GM18870 (cell line): Measurements from ENCODE around the gene TMPO.
A peak's percentile ranks its signal among the peaks of the same experiment; 100 is the strongest.
"Not testable (repeated sequence)": the region's sequence is repeated elsewhere in the genome, so short reads cannot be mapped to it uniquely, and the experiment has no call there.

Experiments used
- ATAC-seq: cut with Tn5 transposase; IDR thresholded peaks from one replicate; pipeline ENCODE4 v1.9.1; 2021; ENCODE audit warnings: moderate library complexity; ENCODE audit not compliant: unreplicated experiment

The TMPO gene

GRCh38 chr12:98576795-98577194 is 61.4 kb downstream of the TMPO start:
- not testable (repeated sequence) for ATAC-seq

- no peak for ATAC-seq
Measured at GRCh38 chr12:98578392-98578791, 63.0 kb downstream of the TMPO start.

GRCh38 chr12:98578821-98579220 is 63.4 kb downstream of the TMPO start:
- ATAC-seq, result no peak

DNA sequence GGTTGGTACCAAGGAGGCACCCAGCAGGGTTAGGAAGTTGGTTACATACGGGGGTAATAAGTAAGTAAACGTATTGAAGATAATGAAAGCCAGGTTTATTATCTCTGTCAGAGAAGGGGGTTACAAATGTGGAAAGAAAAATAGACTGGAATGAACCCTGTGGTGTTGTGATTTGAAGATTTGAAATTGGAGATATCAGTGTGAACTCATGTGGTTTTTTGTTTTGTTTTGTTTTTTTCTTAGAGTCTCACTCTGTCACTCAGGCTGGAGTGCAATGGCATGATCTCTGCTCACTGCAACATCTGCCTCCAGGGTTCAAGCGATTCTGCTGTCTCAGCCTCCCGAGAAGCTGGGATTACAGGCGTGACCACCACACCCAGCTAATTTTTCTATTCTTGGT is 64.0 kb downstream of the TMPO start:
- ATAC-seq, result no peak

DNA sequence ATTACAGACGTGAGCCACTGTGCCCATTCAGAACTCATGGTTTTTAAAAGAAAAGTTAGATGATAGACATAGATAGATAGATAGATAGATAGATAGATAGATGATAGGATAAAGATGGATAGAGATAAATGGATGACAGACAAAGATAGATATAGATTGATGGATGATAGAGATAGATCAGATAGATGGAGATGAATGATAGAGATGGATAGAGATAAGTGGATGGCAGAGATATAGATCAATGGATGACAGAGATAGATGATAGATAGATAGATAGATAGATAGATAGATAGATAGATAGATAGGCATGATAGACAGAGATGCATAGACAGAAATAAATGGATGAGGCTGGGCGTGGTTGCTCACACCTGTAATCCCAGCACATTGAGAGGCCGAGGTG is 64.4 kb downstream of the TMPO start:
- ATAC-seq, result no peak

DNA sequence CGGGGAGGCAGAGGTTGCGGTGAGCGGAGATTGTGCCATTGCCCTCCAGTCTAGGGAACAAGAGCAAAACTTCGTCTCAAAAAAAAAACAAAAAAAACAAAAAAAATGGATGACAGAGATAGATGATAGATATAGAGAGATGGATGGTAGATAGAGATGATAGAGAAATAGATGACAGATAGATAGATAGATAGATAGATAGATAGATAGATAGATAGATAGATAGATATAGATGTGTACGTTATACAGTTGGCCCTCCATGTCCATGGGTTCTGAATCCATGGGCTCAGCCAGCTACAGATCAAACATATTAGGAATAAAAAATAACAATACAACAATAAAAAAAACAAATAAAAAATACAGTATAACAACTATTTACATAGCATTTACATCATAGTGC is 65.3 kb downstream of the TMPO start:
- no peak for ATAC-seq

DNA sequence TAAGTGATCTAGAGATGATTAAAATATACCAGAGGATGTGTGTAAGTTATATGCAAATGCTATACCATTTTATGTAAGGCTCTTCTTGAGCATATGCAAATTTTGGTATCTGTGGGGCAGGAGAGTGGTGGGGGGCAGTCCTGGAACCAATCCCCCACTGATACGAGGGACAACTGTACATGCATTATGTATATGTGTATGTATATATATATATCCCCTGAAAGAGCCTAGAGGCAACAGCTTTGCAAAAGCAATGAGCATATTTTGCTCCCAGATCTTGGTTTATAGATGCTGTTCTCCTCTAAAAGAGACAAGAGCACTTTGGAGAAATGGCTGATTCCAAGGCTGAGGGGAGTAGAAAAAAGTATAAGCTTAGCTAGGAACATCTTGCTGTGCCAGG is 65.7 kb downstream of the TMPO start:
- ATAC-seq, result no peak

- no peak for ATAC-seq
Measured at GRCh38 chr12:98582093-98582492, 66.7 kb downstream of the TMPO start.

DNA sequence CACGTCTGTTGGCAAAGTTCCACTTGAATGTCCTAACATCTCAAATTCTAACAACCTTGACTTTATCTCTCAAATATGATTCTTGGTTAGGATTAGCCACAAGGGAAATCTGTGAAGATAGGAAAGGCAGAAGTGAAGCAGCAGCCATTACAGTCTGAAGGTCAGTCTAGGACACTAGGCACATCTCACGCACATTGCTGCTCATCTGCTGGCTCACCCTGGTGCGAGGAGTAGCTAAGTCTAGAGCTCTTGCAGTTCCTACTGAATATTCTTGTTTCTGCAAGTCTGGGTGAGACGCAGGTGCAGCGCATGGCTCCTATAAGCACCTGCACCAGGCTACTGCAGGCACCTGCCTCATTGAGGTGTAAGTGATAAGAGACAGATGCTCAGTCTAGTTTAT is 71.7 kb downstream of the TMPO start:
- ATAC-seq, result no peak

DNA sequence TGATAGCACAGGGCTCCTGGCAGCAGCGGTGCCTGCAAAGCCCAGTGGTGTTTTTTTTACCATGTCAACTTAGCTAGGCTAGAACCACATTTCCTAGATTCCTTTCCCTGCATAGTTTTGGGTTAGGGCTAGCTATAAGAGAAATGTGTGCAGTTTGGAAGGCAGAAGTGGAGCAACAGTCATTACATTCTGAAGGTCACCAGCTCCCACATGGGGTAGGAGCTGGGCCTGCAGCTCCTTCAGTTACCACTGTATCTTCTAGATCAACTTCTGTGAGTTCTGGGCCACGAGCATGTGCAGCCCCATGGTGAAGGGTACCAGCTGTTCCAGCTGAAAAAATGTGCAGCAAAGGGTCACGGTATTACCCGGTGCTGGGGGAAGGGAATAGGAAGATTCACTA is 75.8 kb downstream of the TMPO start:
- ATAC-seq, result no peak

DNA sequence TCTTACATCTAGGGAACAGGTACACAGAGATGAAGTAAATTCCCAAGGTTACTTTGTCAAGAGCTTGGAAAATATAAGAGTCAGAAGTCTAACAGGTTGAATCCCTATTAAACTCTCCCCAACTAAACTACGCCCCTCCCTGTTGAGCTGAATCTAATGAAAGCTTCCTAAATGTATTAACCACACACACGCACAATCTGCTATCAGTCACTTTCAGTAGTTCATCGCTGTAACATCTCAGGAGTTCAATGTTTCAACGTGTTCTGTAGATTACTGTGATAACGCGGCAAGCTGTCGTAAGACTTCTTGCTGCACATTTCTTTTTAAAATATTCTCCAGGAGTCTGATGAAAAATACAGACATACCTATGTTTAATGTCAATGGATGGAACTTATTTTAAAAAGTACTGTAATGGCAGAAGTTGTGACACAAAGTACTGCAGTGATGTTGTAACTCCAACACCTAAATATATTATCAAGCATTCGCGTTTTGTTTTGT is 77.5 kb downstream of the TMPO start:
- no peak for ATAC-seq

DNA sequence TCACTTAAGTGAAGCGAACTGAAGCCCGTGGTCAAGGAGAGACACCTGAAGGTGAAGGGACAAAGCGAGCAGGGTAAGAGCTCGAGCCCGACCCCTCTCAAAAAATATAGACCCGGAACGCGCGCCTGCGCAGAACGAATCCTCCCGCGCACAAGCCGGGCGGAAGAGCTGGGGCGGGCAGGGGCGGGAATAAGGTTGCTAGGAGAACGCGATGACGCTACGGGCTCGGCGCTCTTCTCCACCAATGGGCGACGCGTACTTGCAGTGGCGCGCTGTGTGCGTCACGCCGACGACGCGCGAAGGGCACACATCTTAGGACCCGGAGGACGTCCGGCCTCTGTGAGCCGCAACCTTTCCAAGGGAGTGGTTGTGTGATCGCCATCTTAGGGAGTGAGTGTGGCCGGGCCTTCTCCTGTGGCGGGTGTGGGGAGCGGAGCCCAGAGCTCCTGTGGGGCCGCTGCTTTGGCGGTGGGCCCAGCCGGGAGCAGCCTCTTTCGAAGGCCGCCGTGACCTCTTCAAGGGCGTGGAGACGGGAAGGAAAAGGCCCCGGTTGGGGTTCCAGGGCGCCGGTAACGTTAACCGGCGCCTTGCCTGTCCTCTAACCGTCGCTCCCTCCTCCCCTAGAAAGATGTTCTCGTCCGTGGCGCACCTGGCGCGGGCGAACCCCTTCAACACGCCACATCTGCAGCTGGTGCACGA is 78.1 kb downstream of the TMPO start, which contains the start of gene SLC25A3:
Gene SLC25A3, plus strand, starts transcription at position 336 of the 699 bp plus-strand sequence. Its CDS starts 293 bp downstream, at position 629.
- ATAC-seq, result peak; percentile 97

GRCh38 chr12:98594050-98594835 is 78.9 kb downstream of the TMPO start:
- ATAC-seq, result no peak

DNA sequence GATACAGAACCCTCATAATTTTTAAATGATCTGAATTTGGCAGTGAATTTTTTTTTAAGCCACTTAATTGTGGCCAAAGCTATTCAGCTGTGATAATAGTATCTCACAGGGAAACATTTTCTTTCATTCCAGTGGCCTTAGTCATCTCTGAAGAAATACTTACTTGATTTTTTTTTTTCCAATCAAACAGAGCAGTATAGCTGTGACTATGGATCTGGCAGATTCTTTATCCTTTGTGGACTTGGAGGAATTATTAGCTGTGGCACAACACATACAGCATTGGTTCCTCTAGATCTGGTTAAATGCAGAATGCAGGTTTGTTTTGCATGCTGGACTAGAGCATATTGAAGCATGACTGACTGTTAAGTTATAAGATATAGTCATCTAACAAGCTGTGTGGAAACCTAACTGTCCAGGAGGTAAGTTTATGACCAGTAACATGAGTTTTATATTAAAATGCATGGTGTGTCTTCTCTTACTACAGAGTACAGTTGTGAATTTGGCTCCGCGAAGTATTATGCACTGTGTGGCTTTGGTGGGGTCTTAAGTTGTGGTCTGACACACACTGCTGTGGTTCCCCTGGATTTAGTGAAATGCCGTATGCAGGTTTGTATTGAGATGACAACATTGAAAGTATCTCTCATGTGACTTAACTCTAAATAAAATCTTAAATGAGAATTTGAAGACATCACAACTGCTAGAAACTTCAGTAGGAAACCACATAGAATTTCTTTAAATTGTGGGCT is 80.0 kb downstream of the TMPO start:
- no peak for ATAC-seq

GRCh38 chr12:98597313-98597712 is 81.9 kb downstream of the TMPO start:
- not testable (repeated sequence) for ATAC-seq
